GM12864 (cell line): ENCODE measurements around the gene TTC39A.

Source experiments
- DNase-seq: peaks from one replicate; pipeline ENCODE4 v3.0.0-alpha.2; 2011; ENCODE audit warnings: low read depth
- H3K4me3 ChIP-seq: 2 replicates; pipeline ENCODE4 v1.5.1; 2011; ENCODE audit warnings: mild to moderate bottlenecking, low read depth, low read length, control low read depth
- CTCF ChIP-seq: IDR thresholded peaks from 2 replicates; pipeline ENCODE4 v1.5.1; 2011; ENCODE audit warnings: low read depth, mild to moderate bottlenecking, moderate library complexity, low read length, control low read depth, inconsistent platforms; ENCODE audit errors: missing control alignments

The TTC39A gene

GRCh38 chr1:51323778-51324177 lies 6.6 kb downstream of the TTC39A start:
- no peak overlapping the region for H3K4me3 ChIP-seq
- DNase-seq: no peak
- no peak for TF ChIP-seq CTCF

DNA sequence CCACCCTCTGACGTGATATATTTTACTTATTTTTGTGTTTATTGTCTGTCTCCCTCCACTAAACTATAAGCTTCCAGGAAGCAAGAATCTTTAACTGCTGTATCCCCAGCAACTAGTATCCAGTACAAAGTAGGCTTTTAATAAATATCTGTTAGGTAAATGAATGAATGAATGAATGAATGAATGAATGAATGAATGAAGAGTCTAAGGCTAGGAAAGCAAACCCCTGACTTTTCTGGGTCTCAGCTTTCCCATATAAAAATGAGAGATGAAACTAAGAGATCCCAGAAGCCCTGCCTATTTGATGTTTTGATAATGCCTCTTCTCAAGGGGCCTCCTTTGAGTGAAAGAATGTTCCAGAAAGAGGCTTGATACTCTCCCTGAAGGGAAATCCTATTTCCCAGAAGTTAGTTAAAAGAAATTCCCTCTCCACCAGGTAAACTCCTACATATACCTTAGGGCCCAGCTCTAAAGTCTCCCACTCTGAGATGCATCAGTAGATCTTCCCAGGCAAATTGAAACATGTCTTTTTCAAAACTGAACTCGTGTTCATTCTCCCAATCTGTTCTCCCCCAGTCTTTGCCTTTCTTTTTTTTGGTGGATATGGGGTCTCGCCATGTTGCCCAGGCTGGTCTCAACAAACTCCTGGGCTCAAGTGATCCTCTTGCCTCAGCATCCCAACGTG lies 7.8 kb downstream of the TTC39A start:
- H3K4me3 ChIP-seq: no peak overlapping the region
- no peak for DNase-seq

GRCh38 chr1:51321924-51322280 lies 8.5 kb downstream of the TTC39A start:
- no peak for TF ChIP-seq CTCF

More for the DNA sequence above, 7.8 kb downstream of the TTC39A start:
- no peak for TF ChIP-seq CTCF

GRCh38 chr1:51320967-51321923 lies 9.1 kb downstream of the TTC39A start:
- DNase-seq: no peak
- TF ChIP-seq CTCF: no peak
- no peak overlapping the region for H3K4me3 ChIP-seq

More at GRCh38 chr1:51321924-51322280, 8.5 kb downstream of the TTC39A start:
- no peak overlapping the region for H3K4me3 ChIP-seq
- no peak for DNase-seq

GRCh38 chr1:51317798-51318197 lies 12.6 kb downstream of the TTC39A start:
- TF ChIP-seq CTCF: no peak
- no peak overlapping the region for H3K4me3 ChIP-seq
- DNase-seq: no peak

DNA sequence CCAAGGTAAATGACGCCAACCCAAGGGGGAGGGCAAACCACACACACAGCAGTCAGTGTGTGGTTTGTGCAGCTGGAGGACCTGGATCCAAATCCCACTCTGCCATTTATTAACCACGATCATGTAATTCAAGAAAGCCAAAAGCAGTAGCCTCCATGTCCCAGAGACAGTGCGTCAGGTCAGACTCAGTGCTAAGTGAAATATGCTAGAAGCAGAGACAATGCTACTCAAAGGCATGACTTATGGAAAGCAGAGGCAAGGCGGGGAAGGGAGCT lies 13.6 kb downstream of the TTC39A start:
- TF ChIP-seq CTCF: no peak
- H3K4me3 ChIP-seq: no peak overlapping the region
- DNase-seq: no peak
